DOHH2 (cell line): Measurements from ENCODE around the gene CDC42BPA.

Experiments used
- H3F3A ChIP-seq: fragments of 200-600 bp; sonication (generic), shearing (Covaris generic); 2 replicates; pipeline ENCODE4 v1.6.0; 2016; ENCODE audit warnings: antibody characterized with exemption, mild to moderate bottlenecking; ENCODE audit not compliant: control insufficient read depth, insufficient read depth
- H3K27ac ChIP-seq: fragments of 200-600 bp; sonication (generic); 2 replicates; pipeline ENCODE4 v1.5.1; 2014; ENCODE audit warnings: low read depth, mild to moderate bottlenecking, low read length, moderate library complexity
- H3K27me3 ChIP-seq: fragments of 200-600 bp; sonication (generic); 2 replicates; pipeline ENCODE4 v1.6.1; 2014; ENCODE audit warnings: mild to moderate bottlenecking, low read length, mixed read lengths; ENCODE audit not compliant: control insufficient read depth
- H3K36me3 ChIP-seq: fragments of 200-600 bp; sonication (generic); 2 replicates; pipeline ENCODE4 v1.6.1; 2014; ENCODE audit warnings: mild to moderate bottlenecking, low read length, moderate library complexity, mixed read lengths; ENCODE audit not compliant: control insufficient read depth
- H3K4me1 ChIP-seq: fragments of 200-600 bp; sonication (generic); 2 replicates; pipeline ENCODE4 v1.6.1; 2014; ENCODE audit warnings: mild to moderate bottlenecking, low read length, mixed read lengths; ENCODE audit not compliant: control insufficient read depth
- H3K4me2 ChIP-seq: fragments of 200-600 bp; sonication (generic); 2 replicates; pipeline ENCODE4 v1.6.0; 2014; ENCODE audit warnings: mild to moderate bottlenecking, low read length, moderate library complexity
- H3K4me3 ChIP-seq: fragments of 200-600 bp; sonication (generic); 2 replicates; pipeline ENCODE4 v1.5.1; 2014; ENCODE audit warnings: mild to moderate bottlenecking, low read length, mixed read lengths
- H3K79me2 ChIP-seq: fragments of 200-600 bp; sonication (generic); 2 replicates; pipeline ENCODE4 v1.6.1; 2014; ENCODE audit warnings: mild to moderate bottlenecking, low read length, mixed read lengths; ENCODE audit not compliant: control insufficient read depth
- H3K9me2 ChIP-seq: fragments of 200-600 bp; sonication (generic); replicated peaks from 2 replicates; pipeline ENCODE4 v1.6.1; 2014; ENCODE audit warnings: mild to moderate bottlenecking, low read length, mixed read lengths; ENCODE audit not compliant: control insufficient read depth
- H3K9me3 ChIP-seq: fragments of 200-600 bp; sonication (generic); 2 replicates; pipeline ENCODE4 v1.6.1; 2014; ENCODE audit warnings: antibody characterized with exemption, low read length, mixed read lengths; ENCODE audit not compliant: control insufficient read depth, insufficient read depth
- H4K20me1 ChIP-seq: fragments of 200-600 bp; sonication (generic); 2 replicates; pipeline ENCODE4 v1.6.0; 2014; ENCODE audit warnings: low read depth, mild to moderate bottlenecking, antibody characterized with exemption, low read length, moderate library complexity; ENCODE audit not compliant: control insufficient read depth, insufficient read depth
- CTCF ChIP-seq: fragments of 200-600 bp; sonication (generic); IDR thresholded peaks from one replicate; pipeline ENCODE4 v1.5.1; 2014; ENCODE audit warnings: antibody characterized with exemption, mild to moderate bottlenecking, low read depth, low read length; ENCODE audit not compliant: poor library complexity, severe bottlenecking
- EZH2phosphoT487 ChIP-seq: fragments of 200-600 bp; sonication (generic); IDR thresholded peaks from 2 replicates; pipeline ENCODE4 v1.6.1; 2017; ENCODE audit warnings: borderline replicate concordance, mild to moderate bottlenecking, antibody characterized with exemption, low read length, moderate library complexity, mixed read lengths

The CDC42BPA gene

GRCh38 chr1:226949401-226949800 is 368.9 kb downstream of the CDC42BPA start:
- Histone ChIP-seq H3K4me2 (no peak overlapping the region), H3K9me3 (no peaks in the 10 kb centered on the region), H4K20me1 (no peaks in the 10 kb centered on the region), H3K9me2 (no peaks in the 10 kb centered on the region), H3K79me2 (peaks cover 33% of the 10 kb centered on the region), H3K4me1 (no peaks in the 10 kb centered on the region), H3K27ac (no peak overlapping the region), H3K4me3 (no peak overlapping the region), H3K36me3 (no peaks in the 10 kb centered on the region), H3F3A (no peaks in the 10 kb centered on the region), H3K27me3 (no peaks in the 10 kb centered on the region)
- TF ChIP-seq EZH2phosphoT487 = no peak
- TF ChIP-seq CTCF = no peak

GRCh38 chr1:226948996-226949395 is 369.3 kb downstream of the CDC42BPA start:
- H3K4me2 ChIP-seq = no peak overlapping the region
- H3K9me2 ChIP-seq = no peaks in the 10 kb centered on the region
- no peak for TF ChIP-seq CTCF
- no peak for TF ChIP-seq EZH2phosphoT487
- H3K4me3 ChIP-seq = no peak overlapping the region
- no peaks in the 10 kb centered on the region for H3K4me1 ChIP-seq
- H3K79me2 ChIP-seq = peaks cover 35% of the 10 kb centered on the region
- H4K20me1 ChIP-seq = no peaks in the 10 kb centered on the region
- no peaks in the 10 kb centered on the region for H3K9me3 ChIP-seq
- H3F3A ChIP-seq = no peaks in the 10 kb centered on the region
- H3K36me3 ChIP-seq = no peaks in the 10 kb centered on the region
- H3K27ac ChIP-seq = no peak overlapping the region
- H3K27me3 ChIP-seq = no peaks in the 10 kb centered on the region

- no peaks in the 10 kb centered on the region for H3K36me3 ChIP-seq
- H3K27ac ChIP-seq = no peak overlapping the region
- TF ChIP-seq EZH2phosphoT487 = no peak
- TF ChIP-seq CTCF = no peak
- no peaks in the 10 kb centered on the region for H3K9me2 ChIP-seq
- H3K9me3 ChIP-seq = no peaks in the 10 kb centered on the region
- H3K4me1 ChIP-seq = no peaks in the 10 kb centered on the region
- no peaks in the 10 kb centered on the region for H3F3A ChIP-seq
- H3K27me3 ChIP-seq = no peaks in the 10 kb centered on the region
- no peak overlapping the region for H3K4me3 ChIP-seq
- H3K4me2 ChIP-seq = no peak overlapping the region
- peaks cover 40% of the 10 kb centered on the region for H3K79me2 ChIP-seq
- H4K20me1 ChIP-seq = no peaks in the 10 kb centered on the region
These were observed 369.8 kb downstream of the CDC42BPA start for GRCh38 chr1:226948480-226948879.

GRCh38 chr1:226948051-226948450 is 370.2 kb downstream of the CDC42BPA start:
- Histone ChIP-seq H3F3A (no peaks in the 10 kb centered on the region), H3K79me2 (peaks cover 41% of the 10 kb centered on the region), H3K27me3 (no peaks in the 10 kb centered on the region), H3K4me3 (no peak overlapping the region), H3K4me2 (no peak overlapping the region), H3K27ac (no peak overlapping the region), H3K4me1 (no peaks in the 10 kb centered on the region), H3K9me2 (no peaks in the 10 kb centered on the region), H3K36me3 (no peaks in the 10 kb centered on the region), H3K9me3 (no peaks in the 10 kb centered on the region), H4K20me1 (no peaks in the 10 kb centered on the region)
- no peak for TF ChIP-seq EZH2phosphoT487
- no peak for TF ChIP-seq CTCF
